Measurements from ENCODE around the gene HNRNPR. TPM values are rescaled to one million over a fixed set of nuclear protein-coding genes. Genes with fewer than 3 reads are reported as not detected.
A peak's percentile ranks its signal among the peaks of the same experiment; 100 is the strongest.

The HNRNPR gene
- total RNA-seq, 1 donor from 2014 or later: 113 TPM

DNA sequence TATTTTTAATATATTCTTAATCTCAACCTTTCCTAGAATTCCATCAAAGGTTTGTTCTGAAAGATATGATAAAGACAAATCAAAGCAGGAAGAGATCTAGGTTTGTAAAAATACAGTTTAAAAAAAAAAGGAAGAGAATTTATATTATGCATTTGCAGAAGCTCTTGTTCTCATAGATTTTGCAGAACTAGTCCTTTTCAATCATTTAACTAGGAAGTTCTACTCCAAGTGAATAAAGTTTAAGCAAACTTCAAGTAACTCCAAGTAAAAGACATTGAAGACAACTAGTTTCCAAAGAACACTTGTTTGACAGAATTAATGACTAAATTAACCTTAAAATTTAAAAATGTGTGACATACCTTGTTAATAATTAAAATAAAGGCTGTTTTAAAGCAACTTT lies 55.9 kb downstream of the HNRNPR start:
- Histone ChIP-seq H3K9me3 (ENCODE audit: insufficient read depth, low read depth, low read length) (no peaks in the 10 kb centered on the region), H3K4me3 (ENCODE audit: insufficient read depth, low read depth, low read length) (no peak overlapping the region), H3K9ac (ENCODE audit: low read length) (no peak overlapping the region), H3K79me2 (ENCODE audit: insufficient read depth, low read length) (peaks cover 8% of the 10 kb centered on the region), H3K27me3 (ENCODE audit: insufficient read depth, low read length) (no peaks in the 10 kb centered on the region), H3K4me2 (ENCODE audit: low read length) (no peak overlapping the region), H3K4me1 (ENCODE audit: insufficient read depth, low read length) (peaks cover 13% of the 10 kb centered on the region), H3K27ac (ENCODE audit: low read depth, low read length) (no peak overlapping the region), H4K20me1 (ENCODE audit: insufficient read depth, low read length) (peaks cover 6% of the 10 kb centered on the region), H2AFZ (ENCODE audit: low read depth, low read length) (no peak overlapping the region), H3K36me3 (ENCODE audit: insufficient read depth, low read length) (peaks cover 36% of the 10 kb centered on the region)
- FAIRE-seq (no peak), DNase-seq (ENCODE audit: low read depth) (no peak)
- H3K4me3 Mint-ChIP-seq (ENCODE audit: unreplicated experiment): no peak overlapping the region
- no peak overlapping the region for H3K27ac Mint-ChIP-seq (ENCODE audit: unreplicated experiment)
- peaks cover 7% of the 10 kb centered on the region for H3K36me3 Mint-ChIP-seq (ENCODE audit: low read depth, unreplicated experiment)
- no peak for TF ChIP-seq EZH2 (IDR thresholded peaks at IDR 0.05; ENCODE audit: insufficient read depth, low read length)
- TF ChIP-seq, protein P1, sequence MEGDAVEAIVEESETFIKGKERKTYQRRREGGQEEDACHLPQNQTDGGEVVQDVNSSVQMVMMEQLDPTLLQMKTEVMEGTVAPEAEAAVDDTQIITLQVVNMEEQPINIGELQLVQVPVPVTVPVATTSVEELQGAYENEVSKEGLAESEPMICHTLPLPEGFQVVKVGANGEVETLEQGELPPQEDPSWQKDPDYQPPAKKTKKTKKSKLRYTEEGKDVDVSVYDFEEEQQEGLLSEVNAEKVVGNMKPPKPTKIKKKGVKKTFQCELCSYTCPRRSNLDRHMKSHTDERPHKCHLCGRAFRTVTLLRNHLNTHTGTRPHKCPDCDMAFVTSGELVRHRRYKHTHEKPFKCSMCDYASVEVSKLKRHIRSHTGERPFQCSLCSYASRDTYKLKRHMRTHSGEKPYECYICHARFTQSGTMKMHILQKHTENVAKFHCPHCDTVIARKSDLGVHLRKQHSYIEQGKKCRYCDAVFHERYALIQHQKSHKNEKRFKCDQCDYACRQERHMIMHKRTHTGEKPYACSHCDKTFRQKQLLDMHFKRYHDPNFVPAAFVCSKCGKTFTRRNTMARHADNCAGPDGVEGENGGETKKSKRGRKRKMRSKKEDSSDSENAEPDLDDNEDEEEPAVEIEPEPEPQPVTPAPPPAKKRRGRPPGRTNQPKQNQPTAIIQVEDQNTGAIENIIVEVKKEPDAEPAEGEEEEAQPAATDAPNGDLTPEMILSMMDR (IDR thresholded peaks at IDR 0.05; ENCODE audit: insufficient read depth, low read depth, low read length): no peak
- no peaks in the 10 kb centered on the region for H3K27me3 Mint-ChIP-seq (ENCODE audit: low read depth, unreplicated experiment)
- no peaks in the 10 kb centered on the region for H3K9me3 Mint-ChIP-seq (ENCODE audit: unreplicated experiment)
- H3K4me1 Mint-ChIP-seq (ENCODE audit: low read depth, unreplicated experiment): peaks cover 9% of the 10 kb centered on the region

DNA sequence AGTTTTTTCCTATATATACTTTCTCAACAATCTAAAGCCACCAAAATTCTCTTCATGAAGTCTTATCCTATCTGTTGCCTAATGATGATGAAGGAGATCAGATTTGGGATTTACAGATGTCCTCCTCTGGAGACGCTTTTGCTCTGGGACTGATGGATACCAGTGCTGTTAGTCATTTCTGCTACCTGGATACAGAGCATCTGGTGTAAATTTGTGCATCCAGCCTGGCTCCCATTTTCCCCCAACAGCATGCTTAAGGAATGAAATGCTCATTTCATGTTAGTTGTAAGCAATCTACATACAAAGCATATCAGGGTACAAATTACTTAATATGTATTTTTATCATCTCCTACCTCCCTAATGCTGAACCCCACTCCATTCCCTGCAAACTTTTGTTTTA lies 57.7 kb downstream of the HNRNPR start:
- TF ChIP-seq EZH2 (IDR thresholded peaks at IDR 0.05; ENCODE audit: insufficient read depth, low read length): no peak
- TF ChIP-seq, protein P1 (IDR thresholded peaks at IDR 0.05; ENCODE audit: insufficient read depth, low read depth, low read length): no peak
- Mint-ChIP-seq H3K4me1 (ENCODE audit: low read depth, unreplicated experiment) (peaks cover 15% of the 10 kb centered on the region), H3K9me3 (ENCODE audit: unreplicated experiment) (no peaks in the 10 kb centered on the region), H3K36me3 (ENCODE audit: low read depth, unreplicated experiment) (peaks cover 7% of the 10 kb centered on the region), H3K27ac (ENCODE audit: unreplicated experiment) (no peak overlapping the region), H3K27me3 (ENCODE audit: low read depth, unreplicated experiment) (no peaks in the 10 kb centered on the region), H3K4me3 (ENCODE audit: unreplicated experiment) (no peak overlapping the region)
- peaks cover 42% of the 10 kb centered on the region for H3K36me3 ChIP-seq (ENCODE audit: insufficient read depth, low read length)
- no peak overlapping the region for H3K9ac ChIP-seq (ENCODE audit: low read length)
- DNase-seq (ENCODE audit: low read depth) (peak; percentile 18), FAIRE-seq (no peak)
- no peaks in the 10 kb centered on the region for H3K27me3 ChIP-seq (ENCODE audit: insufficient read depth, low read length)
- H3K4me3 ChIP-seq (ENCODE audit: insufficient read depth, low read depth, low read length): no peak overlapping the region
- H3K4me1 ChIP-seq (ENCODE audit: insufficient read depth, low read length): peaks cover 21% of the 10 kb centered on the region
- H3K4me2 ChIP-seq (ENCODE audit: low read length): no peak overlapping the region
- H3K9me3 ChIP-seq (ENCODE audit: insufficient read depth, low read depth, low read length): no peaks in the 10 kb centered on the region
- no peak overlapping the region for H2AFZ ChIP-seq (ENCODE audit: low read depth, low read length)
- H4K20me1 ChIP-seq (ENCODE audit: insufficient read depth, low read length): peaks cover 10% of the 10 kb centered on the region
- no peak overlapping the region for H3K27ac ChIP-seq (ENCODE audit: low read depth, low read length)
- H3K79me2 ChIP-seq (ENCODE audit: insufficient read depth, low read length): no peaks in the 10 kb centered on the region

DNA sequence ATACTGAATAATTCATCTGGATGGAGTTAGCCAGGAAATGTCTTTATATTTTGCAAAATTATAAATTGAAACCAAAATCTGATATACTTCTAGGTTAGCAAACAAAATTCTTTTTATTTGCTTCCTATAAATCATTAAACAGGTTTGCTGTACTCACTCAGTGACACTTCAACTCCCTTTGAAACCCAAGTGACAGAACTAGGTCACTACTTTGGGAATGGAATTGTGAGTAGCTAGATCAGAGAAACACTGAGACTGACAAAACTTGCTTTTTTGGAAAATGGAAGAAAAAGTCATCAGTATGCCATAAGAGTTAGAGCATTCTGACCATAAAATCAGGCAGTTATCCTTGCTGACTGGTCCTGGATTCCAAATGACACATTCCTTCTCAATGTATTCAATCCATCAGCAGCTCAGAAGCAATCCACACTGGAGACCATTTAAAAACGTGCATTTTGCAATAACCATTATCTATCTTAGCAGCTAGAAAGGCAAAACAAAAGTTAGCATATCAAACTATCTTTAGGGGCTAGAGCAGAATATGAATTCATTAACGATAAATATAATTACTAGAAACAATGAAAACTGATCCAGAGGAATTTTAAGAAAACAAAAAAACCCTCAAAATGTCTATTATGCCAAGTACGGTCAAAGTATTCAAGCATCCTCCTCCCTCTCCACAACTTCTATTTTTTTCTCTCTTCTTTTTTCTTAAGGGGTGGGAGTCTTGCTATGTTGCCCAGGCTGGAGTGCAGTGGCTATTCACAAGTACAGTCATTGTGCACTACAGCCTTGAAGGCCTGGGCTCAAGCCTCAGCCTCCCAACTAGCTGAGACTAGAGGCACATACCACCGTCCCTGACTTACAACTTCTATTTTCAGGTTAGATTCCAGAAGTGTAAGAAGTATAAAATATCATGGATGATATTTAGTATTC lies 60.1 kb downstream of the HNRNPR start:
- no peaks in the 10 kb centered on the region for H3K9me3 Mint-ChIP-seq (ENCODE audit: unreplicated experiment)
- Histone ChIP-seq H3K9me3 (ENCODE audit: insufficient read depth, low read depth, low read length) (no peaks in the 10 kb centered on the region), H3K4me3 (ENCODE audit: insufficient read depth, low read depth, low read length) (no peak overlapping the region), H3K4me2 (ENCODE audit: low read length) (peak overlapping the region; percentile 46), H3K79me2 (ENCODE audit: insufficient read depth, low read length) (no peaks in the 10 kb centered on the region), H3K27ac (ENCODE audit: low read depth, low read length) (peak overlapping the region; percentile 68), H2AFZ (ENCODE audit: low read depth, low read length) (no peak overlapping the region), H3K9ac (ENCODE audit: low read length) (peak overlapping the region; percentile 52), H3K36me3 (ENCODE audit: insufficient read depth, low read length) (peaks cover 55% of the 10 kb centered on the region), H3K4me1 (ENCODE audit: insufficient read depth, low read length) (peaks cover 21% of the 10 kb centered on the region), H4K20me1 (ENCODE audit: insufficient read depth, low read length) (peaks cover 4% of the 10 kb centered on the region), H3K27me3 (ENCODE audit: insufficient read depth, low read length) (no peaks in the 10 kb centered on the region)
- peak overlapping the region; percentile 10 for H3K27ac Mint-ChIP-seq (ENCODE audit: unreplicated experiment)
- FAIRE-seq: peak; percentile 85
- H3K4me3 Mint-ChIP-seq (ENCODE audit: unreplicated experiment): no peak overlapping the region
- peaks cover 15% of the 10 kb centered on the region for H3K4me1 Mint-ChIP-seq (ENCODE audit: low read depth, unreplicated experiment)
- peak; percentile 57 for DNase-seq (ENCODE audit: low read depth)
- TF ChIP-seq, protein P1 (IDR thresholded peaks at IDR 0.05; ENCODE audit: insufficient read depth, low read depth, low read length): no peak
- TF ChIP-seq EZH2 (IDR thresholded peaks at IDR 0.05; ENCODE audit: insufficient read depth, low read length): no peak
- H3K36me3 Mint-ChIP-seq (ENCODE audit: low read depth, unreplicated experiment): peaks cover 9% of the 10 kb centered on the region
- H3K27me3 Mint-ChIP-seq (ENCODE audit: low read depth, unreplicated experiment): no peaks in the 10 kb centered on the region
